Ovary (tissue), 3 donors: ENCODE results near the gene RABL6.

Experiments used
- EP300 ChIP-seq: sonication (generic); formaldehyde crosslinking; IDR thresholded peaks from one replicate; pipeline ENCODE4 v1.6.1; 2017; ENCODE audit warnings: antibody characterized with exemption
- POLR2A ChIP-seq: fragments of 450-650 bp; IDR thresholded peaks from one replicate; pipeline ENCODE4 v1.6.1; 2017; ENCODE audit warnings: antibody characterized with exemption, mild to moderate bottlenecking, moderate library complexity
- TF ChIP-seq, protein P1 (sequence below), 3 donors: fragments of 450-650 bp in 2 of 3; fragments of 200-600 bp in 1 of 3; IDR thresholded peaks; one replicate each; pipeline versions ENCODE4 v1.5.1 to v1.8.0; 2016 to 2022; ENCODE audit warnings: antibody characterized with exemption in 3 of 3, mild to moderate bottlenecking in 1 of 3
- donor health status: DM: no; HTN: no; CAD: no.

DNA sequence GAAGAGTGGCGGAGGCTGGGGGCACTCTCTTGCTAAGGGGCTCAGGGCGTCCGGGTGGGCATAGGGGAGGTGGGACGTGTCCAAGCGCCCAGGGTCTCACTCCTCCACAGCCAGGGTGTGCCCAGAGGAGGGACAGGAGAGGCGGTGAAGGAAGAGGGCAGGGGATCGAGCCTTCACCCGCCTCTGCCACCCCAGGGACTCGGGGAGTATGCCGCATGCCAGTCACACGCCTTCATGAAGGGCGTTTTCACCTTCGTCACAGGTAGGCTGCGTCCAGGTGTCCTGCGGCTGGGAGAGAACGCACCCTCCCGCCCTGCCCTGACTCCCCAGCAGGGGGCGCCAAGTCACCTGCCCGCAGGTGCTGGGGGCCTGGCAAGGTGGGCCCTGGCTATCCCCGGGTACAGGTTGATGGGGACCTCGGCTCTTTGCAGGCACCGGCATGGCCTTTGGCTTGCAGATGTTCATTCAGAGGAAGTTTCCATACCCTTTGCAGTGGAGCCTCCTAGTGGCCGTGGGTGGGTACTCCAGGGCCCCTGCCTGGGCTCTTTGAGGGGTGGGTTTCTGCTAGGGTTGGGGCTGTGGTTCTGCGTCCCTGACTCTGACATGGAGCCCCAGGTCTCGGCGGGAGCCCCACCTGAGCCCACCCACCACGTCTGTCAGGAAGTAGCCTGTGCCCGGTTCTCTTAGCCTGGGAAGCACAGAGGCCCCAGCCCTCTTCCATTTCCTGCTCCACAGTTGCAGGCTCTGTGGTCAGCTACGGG lies 16.1 kb upstream of the RABL6 start:
- TF ChIP-seq, protein P1, sequence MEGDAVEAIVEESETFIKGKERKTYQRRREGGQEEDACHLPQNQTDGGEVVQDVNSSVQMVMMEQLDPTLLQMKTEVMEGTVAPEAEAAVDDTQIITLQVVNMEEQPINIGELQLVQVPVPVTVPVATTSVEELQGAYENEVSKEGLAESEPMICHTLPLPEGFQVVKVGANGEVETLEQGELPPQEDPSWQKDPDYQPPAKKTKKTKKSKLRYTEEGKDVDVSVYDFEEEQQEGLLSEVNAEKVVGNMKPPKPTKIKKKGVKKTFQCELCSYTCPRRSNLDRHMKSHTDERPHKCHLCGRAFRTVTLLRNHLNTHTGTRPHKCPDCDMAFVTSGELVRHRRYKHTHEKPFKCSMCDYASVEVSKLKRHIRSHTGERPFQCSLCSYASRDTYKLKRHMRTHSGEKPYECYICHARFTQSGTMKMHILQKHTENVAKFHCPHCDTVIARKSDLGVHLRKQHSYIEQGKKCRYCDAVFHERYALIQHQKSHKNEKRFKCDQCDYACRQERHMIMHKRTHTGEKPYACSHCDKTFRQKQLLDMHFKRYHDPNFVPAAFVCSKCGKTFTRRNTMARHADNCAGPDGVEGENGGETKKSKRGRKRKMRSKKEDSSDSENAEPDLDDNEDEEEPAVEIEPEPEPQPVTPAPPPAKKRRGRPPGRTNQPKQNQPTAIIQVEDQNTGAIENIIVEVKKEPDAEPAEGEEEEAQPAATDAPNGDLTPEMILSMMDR (IDR thresholded peaks at IDR 0.05): peak; percentile 34 to 84 (median 75)
- TF ChIP-seq POLR2A (no peak), EP300 (no peak)
